Progenitor cell of endocrine pancreas (in vitro differentiated cells): ENCODE measurements around the gene PATL2. TPM values are rescaled to one million over a fixed set of nuclear protein-coding genes. Genes with fewer than 3 reads are reported as not detected.

Experiments used
- DNase-seq: peaks from one replicate; pipeline ENCODE4 v3.0.0; 2021; ENCODE audit warnings: low spot score; ENCODE audit not compliant: unreplicated experiment
- H3K27ac Mint-ChIP-seq: 2 replicates; pipeline ENCODE4 v1.8.0; 2021; ENCODE audit warnings: mild to moderate bottlenecking, moderate library complexity, mixed read lengths
- H3K27me3 Mint-ChIP-seq: 2 replicates; pipeline ENCODE4 v1.8.0; 2021; ENCODE audit warnings: mixed read lengths
- H3K36me3 Mint-ChIP-seq: 2 replicates; pipeline ENCODE4 v1.8.0; 2022; ENCODE audit warnings: mixed read lengths; ENCODE audit not compliant: insufficient read depth
- H3K4me1 Mint-ChIP-seq: 2 replicates; pipeline ENCODE4 v1.8.0; 2021; ENCODE audit warnings: low read depth, mixed read lengths
- H3K4me3 Mint-ChIP-seq: 2 replicates; pipeline ENCODE4 v1.8.0; 2021; ENCODE audit warnings: low read depth, mild to moderate bottlenecking, moderate library complexity, mixed read lengths
- H3K9me3 Mint-ChIP-seq: 2 replicates; pipeline ENCODE4 v1.8.0; 2021; ENCODE audit warnings: low read depth, mixed read lengths
- CTCF ChIP-seq: fragments of 200-600 bp; sonication (generic); IDR thresholded peaks from one replicate; pipeline ENCODE4 v1.5.0; 2021; ENCODE audit warnings: antibody characterized with exemption, mild to moderate bottlenecking; ENCODE audit not compliant: unreplicated experiment
- total RNA-seq: library from RNA; stranded (reverse); gene quantifications from 2 replicates; pipeline ENCODE4 v1.2.1, GENCODE V29; 2021

The PATL2 gene
- total RNA-seq, 1 donor from 2014 or later: not detected

DNA sequence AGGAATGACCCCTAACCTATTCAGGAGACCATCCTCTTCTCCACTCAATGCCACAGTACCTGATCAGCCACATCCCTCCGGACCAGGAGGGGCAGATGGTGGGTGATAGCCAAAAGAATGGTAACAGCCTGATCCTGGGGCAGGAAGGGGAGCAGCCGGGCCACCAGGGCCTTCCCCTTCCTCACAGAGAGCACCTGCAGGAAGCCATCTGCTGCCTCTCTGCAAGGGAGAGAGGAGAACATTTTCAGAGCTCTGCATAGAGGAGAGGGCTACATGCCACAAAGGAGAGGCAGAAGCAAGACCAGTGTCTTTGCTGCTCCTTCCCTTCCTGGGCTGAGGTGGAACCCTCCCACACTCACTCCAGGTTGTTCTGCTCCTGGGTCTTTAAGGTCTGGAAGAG is 42.2 kb downstream of the PATL2 start:
- no peaks in the 10 kb centered on the region for H3K9me3 Mint-ChIP-seq
- peaks cover 11% of the 10 kb centered on the region for H3K27me3 Mint-ChIP-seq
- peaks cover under 1% of the 10 kb centered on the region for H3K4me1 Mint-ChIP-seq
- no peak overlapping the region for H3K4me3 Mint-ChIP-seq
- H3K27ac Mint-ChIP-seq: no peak overlapping the region
- no peaks in the 10 kb centered on the region for H3K36me3 Mint-ChIP-seq
- DNase-seq: no peak
- TF ChIP-seq CTCF: no peak

DNA sequence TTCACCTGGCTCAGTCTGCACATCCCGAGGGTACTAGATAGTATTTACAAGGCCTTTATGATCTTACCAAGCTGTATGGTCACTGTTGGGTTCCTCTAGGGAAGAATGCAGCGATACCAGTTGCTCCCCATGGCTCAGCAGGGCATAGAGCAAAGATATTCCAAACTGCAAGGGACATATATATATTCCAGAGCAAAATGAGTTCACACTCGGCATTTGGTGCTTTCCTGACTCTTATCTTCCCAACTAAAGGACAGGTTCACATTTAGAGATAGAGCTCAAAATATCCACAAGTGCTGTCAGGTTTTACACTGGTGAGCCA is 44.1 kb downstream of the PATL2 start:
- Mint-ChIP-seq H3K4me1 (peaks cover 4% of the 10 kb centered on the region), H3K27ac (no peak overlapping the region), H3K27me3 (peaks cover 11% of the 10 kb centered on the region), H3K4me3 (no peak overlapping the region), H3K9me3 (no peaks in the 10 kb centered on the region), H3K36me3 (no peaks in the 10 kb centered on the region)
- no peak for TF ChIP-seq CTCF
- DNase-seq: no peak

DNA sequence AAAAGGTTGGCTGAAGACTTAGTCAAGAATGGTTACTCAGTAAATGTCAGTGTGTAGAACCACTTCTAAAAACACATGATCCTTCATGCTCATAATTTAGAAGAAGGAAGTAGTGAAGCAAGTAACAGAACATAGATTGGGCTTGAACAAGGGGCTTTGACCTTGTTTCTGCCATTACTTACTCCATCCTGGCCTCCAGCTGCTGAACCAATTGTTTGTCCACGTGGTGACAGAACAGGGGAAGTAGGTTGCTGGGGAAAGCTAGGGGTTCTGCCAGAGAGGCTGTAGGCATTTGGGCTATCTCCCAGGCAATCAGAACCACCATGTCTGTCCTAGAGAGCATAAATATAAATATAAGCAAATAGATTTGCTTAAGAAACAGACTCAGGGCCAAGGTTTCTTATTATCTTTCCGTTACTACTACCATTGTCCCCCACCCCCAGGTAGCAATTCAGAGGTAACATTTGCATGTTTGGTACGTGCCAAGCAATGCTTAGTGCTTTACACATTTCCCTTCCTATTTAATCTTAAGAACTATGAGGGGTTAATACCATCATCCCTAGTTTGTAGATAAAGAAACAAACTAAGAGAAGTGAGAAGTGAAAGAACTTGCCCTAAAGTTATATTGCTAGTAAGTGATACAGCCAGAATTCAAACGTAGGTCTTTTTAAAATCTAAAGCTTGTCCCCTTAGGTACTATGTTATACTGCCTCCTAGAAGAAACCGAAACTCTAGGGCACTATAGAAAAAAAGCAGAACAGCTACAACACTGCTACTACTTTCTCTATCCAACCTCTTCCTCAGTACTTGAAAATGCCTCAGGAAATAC is 44.7 kb downstream of the PATL2 start:
- no peaks in the 10 kb centered on the region for H3K36me3 Mint-ChIP-seq

GRCh38 chr15:44663410-44664308 is 47.5 kb downstream of the PATL2 start, which contains the start of gene SPG11:
TSS of gene SPG11 (minus strand) at chr15:44663662. CDS start at chr15:44663647, 15 bp downstream.
- Mint-ChIP-seq H3K4me1 (peaks cover 8% of the 10 kb centered on the region), H3K27me3 (peaks cover 11% of the 10 kb centered on the region), H3K9me3 (no peaks in the 10 kb centered on the region)

More for the DNA sequence above, 44.7 kb downstream of the PATL2 start:
- Mint-ChIP-seq H3K27ac (no peak overlapping the region), H3K9me3 (no peaks in the 10 kb centered on the region), H3K4me3 (no peak overlapping the region), H3K27me3 (peaks cover 11% of the 10 kb centered on the region), H3K4me1 (peaks cover 6% of the 10 kb centered on the region)
- DNase-seq: no peak
- no peak for TF ChIP-seq CTCF

More at GRCh38 chr15:44663410-44664308, 47.5 kb downstream of the PATL2 start, which contains the start of gene SPG11:
- H3K36me3 Mint-ChIP-seq: peaks cover 5% of the 10 kb centered on the region
- peak within 1 kb of the TSS; percentile 96 for H3K4me3 Mint-ChIP-seq
- H3K27ac Mint-ChIP-seq: peak within 1 kb of the TSS; percentile 98
- peak; percentile 92 for TF ChIP-seq CTCF
- peak; percentile 97 for DNase-seq
